Ishikawa (cell line): ENCODE data around the gene IBA57.

Source experiments
- CEBPB ChIP-seq: IDR thresholded peaks from 2 replicates; pipeline ENCODE4 v1.6.1; 2012
- CREB1 ChIP-seq: IDR thresholded peaks from 2 replicates; pipeline ENCODE4 v1.6.1; 2012; ENCODE audit warnings: low read depth
- EGR1 ChIP-seq: IDR thresholded peaks from 2 replicates; pipeline ENCODE4 v1.6.1; 2012
- EP300 ChIP-seq: IDR thresholded peaks from 2 replicates; pipeline ENCODE4 v1.6.1; 2012; ENCODE audit warnings: borderline replicate concordance
- FOXM1 ChIP-seq: IDR thresholded peaks from 2 replicates; pipeline ENCODE4 v1.6.1; 2012; ENCODE audit warnings: low read depth, borderline replicate concordance
- MAX ChIP-seq: IDR thresholded peaks from 2 replicates; pipeline ENCODE4 v1.6.1; 2012
- NFIC ChIP-seq: IDR thresholded peaks from 2 replicates; pipeline ENCODE4 v1.6.1; 2012
- RAD21 ChIP-seq: IDR thresholded peaks from 2 replicates; pipeline ENCODE4 v1.6.1; 2012; ENCODE audit warnings: low read depth
- TAF1 ChIP-seq: IDR thresholded peaks from 2 replicates; pipeline ENCODE4 v1.6.1; 2012; ENCODE audit warnings: low read depth, mild to moderate bottlenecking
- TCF12 ChIP-seq: IDR thresholded peaks from 2 replicates; pipeline ENCODE4 v1.6.1; 2012; ENCODE audit warnings: low read depth
- TEAD4 ChIP-seq: IDR thresholded peaks from 2 replicates; pipeline ENCODE4 v1.6.1; 2012
- USF1 ChIP-seq: IDR thresholded peaks from 2 replicates; pipeline ENCODE4 v1.6.1; 2012
- YY1 ChIP-seq: IDR thresholded peaks from 2 replicates; pipeline ENCODE4 v1.6.1; 2012; ENCODE audit warnings: low read depth
- ZBTB7A ChIP-seq: IDR thresholded peaks from 2 replicates; pipeline ENCODE4 v1.6.1; 2012; ENCODE audit warnings: low read depth
- TF ChIP-seq, protein P1 (sequence below): IDR thresholded peaks from 2 replicates; pipeline ENCODE4 v1.6.1; 2012; ENCODE audit warnings: low read depth, mild to moderate bottlenecking

The IBA57 gene

DNA sequence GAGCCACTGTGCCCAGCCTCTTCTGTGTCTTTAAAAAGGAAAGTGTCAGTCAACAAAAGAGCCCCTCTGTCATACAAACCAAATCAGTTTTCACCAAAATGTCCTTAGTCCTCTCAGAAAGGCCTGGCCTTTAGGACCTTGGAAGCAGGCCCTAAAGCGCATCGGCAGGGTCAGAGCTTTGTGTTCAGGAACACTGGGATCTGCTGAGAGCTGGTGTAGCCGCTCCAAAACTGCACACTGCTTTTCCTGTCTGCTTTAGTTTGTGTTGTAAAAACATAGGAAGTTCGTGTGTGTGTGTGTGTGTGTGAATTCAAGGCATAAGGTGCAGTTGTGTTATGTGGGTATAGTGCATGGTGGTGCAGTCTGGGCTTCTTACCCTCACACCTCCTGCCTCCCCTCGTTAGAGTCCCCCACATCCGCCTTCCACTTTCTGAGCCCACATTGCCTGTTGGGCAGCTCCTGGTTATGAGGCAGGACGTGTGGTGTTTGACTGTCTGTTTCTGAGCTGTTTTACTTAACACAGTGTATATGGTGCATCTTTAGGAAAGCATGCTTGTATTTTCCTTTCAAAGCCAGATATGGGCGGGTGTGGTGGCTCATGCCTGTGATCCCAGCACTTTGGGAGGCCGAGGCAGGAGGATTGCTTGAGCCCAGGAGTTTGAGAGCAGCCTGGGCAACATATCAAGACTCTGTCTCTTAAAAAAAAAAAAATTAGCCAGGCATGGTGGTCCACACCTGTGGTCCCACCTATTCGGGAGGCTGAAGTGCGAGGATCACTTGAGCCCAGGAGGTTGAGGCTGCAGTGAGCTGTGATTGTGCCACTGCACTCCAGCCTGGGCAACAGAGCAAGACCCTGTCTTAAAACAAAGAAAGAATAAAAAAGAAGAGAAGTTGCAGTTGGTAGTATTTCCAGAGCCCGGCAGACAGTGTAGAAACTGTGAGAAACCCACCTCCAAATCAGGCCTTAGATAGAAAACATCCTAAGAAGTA is 12.4 kb downstream of the IBA57 start:
- TF ChIP-seq USF1 (no peak), YY1 (no peak), NFIC (no peak), TCF12 (no peak), EP300 (no peak), RAD21 (no peak), TAF1 (no peak), ZBTB7A (no peak), CREB1 (no peak), MAX (no peak)

GRCh38 chr1:228178737-228179684 is 13.4 kb downstream of the IBA57 start:
- TF ChIP-seq NFIC (no peak), YY1 (no peak), CREB1 (no peak), TCF12 (no peak), EP300 (no peak), TEAD4 (no peak), TAF1 (no peak)

DNA sequence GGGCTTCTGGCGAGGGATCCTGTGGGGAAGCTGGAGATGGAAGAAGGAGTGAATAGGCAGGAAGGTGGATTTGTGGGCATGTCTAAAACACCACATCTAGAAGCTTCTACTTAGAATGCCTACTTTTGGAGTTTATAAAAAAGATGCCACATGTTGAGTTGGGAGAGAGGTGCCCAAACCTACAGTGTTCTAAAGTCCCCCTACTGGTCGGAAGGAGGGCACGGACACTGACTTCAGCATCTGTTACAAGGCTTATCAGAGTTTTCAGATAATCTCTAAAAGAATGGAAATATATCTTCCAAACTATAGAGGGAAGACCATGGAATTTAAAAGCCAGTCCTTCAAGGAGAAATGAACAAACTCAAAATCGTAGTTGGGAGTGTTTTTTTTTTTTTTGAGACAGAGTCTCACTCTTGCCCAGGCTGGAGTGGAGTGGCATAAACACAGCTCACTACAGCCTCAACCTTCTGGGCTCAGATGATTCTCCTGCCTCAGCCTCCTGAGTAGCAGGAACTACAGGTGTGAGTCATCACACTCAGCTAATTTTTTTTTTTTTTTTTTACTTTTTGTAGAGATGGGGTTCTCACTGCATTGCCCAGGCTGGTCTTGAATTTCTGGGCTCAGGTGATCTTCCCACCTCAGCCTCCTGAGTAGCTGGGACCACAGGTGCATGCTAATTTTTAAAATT is 14.8 kb downstream of the IBA57 start:
- TF ChIP-seq CREB1 (no peak), MAX (no peak), EP300 (no peak), YY1 (no peak), TAF1 (no peak), ZBTB7A (no peak), TCF12 (no peak), FOXM1 (no peak), CEBPB (no peak), EGR1 (no peak)
- TF ChIP-seq, protein P1, sequence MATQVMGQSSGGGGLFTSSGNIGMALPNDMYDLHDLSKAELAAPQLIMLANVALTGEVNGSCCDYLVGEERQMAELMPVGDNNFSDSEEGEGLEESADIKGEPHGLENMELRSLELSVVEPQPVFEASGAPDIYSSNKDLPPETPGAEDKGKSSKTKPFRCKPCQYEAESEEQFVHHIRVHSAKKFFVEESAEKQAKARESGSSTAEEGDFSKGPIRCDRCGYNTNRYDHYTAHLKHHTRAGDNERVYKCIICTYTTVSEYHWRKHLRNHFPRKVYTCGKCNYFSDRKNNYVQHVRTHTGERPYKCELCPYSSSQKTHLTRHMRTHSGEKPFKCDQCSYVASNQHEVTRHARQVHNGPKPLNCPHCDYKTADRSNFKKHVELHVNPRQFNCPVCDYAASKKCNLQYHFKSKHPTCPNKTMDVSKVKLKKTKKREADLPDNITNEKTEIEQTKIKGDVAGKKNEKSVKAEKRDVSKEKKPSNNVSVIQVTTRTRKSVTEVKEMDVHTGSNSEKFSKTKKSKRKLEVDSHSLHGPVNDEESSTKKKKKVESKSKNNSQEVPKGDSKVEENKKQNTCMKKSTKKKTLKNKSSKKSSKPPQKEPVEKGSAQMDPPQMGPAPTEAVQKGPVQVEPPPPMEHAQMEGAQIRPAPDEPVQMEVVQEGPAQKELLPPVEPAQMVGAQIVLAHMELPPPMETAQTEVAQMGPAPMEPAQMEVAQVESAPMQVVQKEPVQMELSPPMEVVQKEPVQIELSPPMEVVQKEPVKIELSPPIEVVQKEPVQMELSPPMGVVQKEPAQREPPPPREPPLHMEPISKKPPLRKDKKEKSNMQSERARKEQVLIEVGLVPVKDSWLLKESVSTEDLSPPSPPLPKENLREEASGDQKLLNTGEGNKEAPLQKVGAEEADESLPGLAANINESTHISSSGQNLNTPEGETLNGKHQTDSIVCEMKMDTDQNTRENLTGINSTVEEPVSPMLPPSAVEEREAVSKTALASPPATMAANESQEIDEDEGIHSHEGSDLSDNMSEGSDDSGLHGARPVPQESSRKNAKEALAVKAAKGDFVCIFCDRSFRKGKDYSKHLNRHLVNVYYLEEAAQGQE = no peak

GRCh38 chr1:228180959-228181644 is 15.5 kb downstream of the IBA57 start:
- TF ChIP-seq CREB1 = no peak
- TF ChIP-seq EGR1 = no peak
- no peak for TF ChIP-seq TCF12
- no peak for TF ChIP-seq NFIC
- TF ChIP-seq, protein P1 = no peak
- TF ChIP-seq RAD21 = no peak
- TF ChIP-seq USF1 = no peak
- TF ChIP-seq FOXM1 = no peak
